K562 (cell line): ENCODE measurements around the gene PDCD7. TPM values are rescaled to one million over a fixed set of nuclear protein-coding genes. Genes with fewer than 3 reads are reported as not detected.

Experiments
- ATAC-seq: fragments of 200-7000 bp; cut with Tn5 transposase; 3 replicates; pipeline ENCODE4 v1.9.1; 2020; ENCODE audit warnings: moderate library complexity
- BruUV-seq: library from RNA; stranded (reverse); fragments of 400-500 nt; replicated peaks from 2 replicates; lab custom pipeline; 2021; lab: Mats Ljungman, UMichigan
- CTCF ChIA-PET: fragments of 300-600 bp; formaldehyde crosslinking; extraction: SDS; loops from one replicate; lab custom pipeline; 2021; ENCODE audit warnings: low intra/inter-chr PET ratio; lab: Yijun Ruan, JAX
- POLR2A ChIA-PET: fragments of 300-600, 350-650 bp; sonication (Branson Sonifier 250); formaldehyde crosslinking; extraction: SDS; loops from one replicate; lab custom pipeline; 2021; ENCODE audit warnings: antibody characterized with exemption, inconsistent platforms; lab: Yijun Ruan, JAX
- DNase-seq, 4 experiments: peaks; one replicate each; pipeline versions ENCODE4 v3.0.0 to v3.0.0-alpha.2; 2011 to 2018; ENCODE audit warnings: low spot score in 3 of 4, mixed read lengths in 3 of 4; ENCODE audit errors: extremely low read depth in 1 of 4
- FAIRE-seq: peaks from 2 replicates; lab custom pipeline; 2011; peaks lifted over from hg19 to GRCh38; lab: Jason Lieb, UNC
- H2AFZ ChIP-seq: 2 replicates; pipeline ENCODE4 v1.6.0; 2011; ENCODE audit warnings: low read depth, low read length, control low read depth, inconsistent platforms
- H3K27ac ChIP-seq: fragments of 200-600 bp; 3 replicates; pipeline ENCODE4 v1.8.0; 2011; ENCODE audit warnings: low read depth, mild to moderate bottlenecking, control low read depth, inconsistent platforms, low read length, moderate library complexity, mixed read lengths; ENCODE audit errors: extremely low read depth
- H3K27me3 ChIP-seq, 2 experiments: fragments of 300-600 bp in 1 of 2; 2 replicates in 1 of 2; 3 replicates in 1 of 2; pipeline versions ENCODE4 v1.6.0 to v1.8.0; 2011; ENCODE audit warnings: inconsistent platforms in 2 of 2, low read length in 2 of 2, mild to moderate bottlenecking in 1 of 2, mixed read lengths in 1 of 2, moderate library complexity in 1 of 2; ENCODE audit not compliant: control insufficient read depth in 2 of 2, insufficient read depth in 2 of 2
- H3K36me3 ChIP-seq: fragments of 300-600 bp; 3 replicates; pipeline ENCODE4 v1.8.0; 2011; ENCODE audit warnings: mild to moderate bottlenecking, low read length, inconsistent platforms; ENCODE audit not compliant: control insufficient read depth, insufficient read depth
- H3K4me1 ChIP-seq, 2 experiments: fragments of 200-600 bp in 1 of 2; replicated peaks in 1 of 2; 2 replicates in 1 of 2; 3 replicates in 1 of 2; pipeline versions ENCODE4 v1.5.1 to v1.8.0; 2011; ENCODE audit warnings: inconsistent platforms in 2 of 2, low read length in 2 of 2, mild to moderate bottlenecking in 1 of 2, mixed read lengths in 1 of 2, moderate library complexity in 1 of 2; ENCODE audit not compliant: control insufficient read depth in 2 of 2, insufficient read depth in 2 of 2
- H3K4me2 ChIP-seq: 2 replicates; pipeline ENCODE4 v1.6.1; 2011; ENCODE audit warnings: low read length, control low read depth, inconsistent platforms, mixed read lengths; ENCODE audit not compliant: insufficient read depth
- H3K4me3 ChIP-seq: fragments of 200-600 bp; sonication (generic), shearing (Covaris generic); 2 replicates; pipeline ENCODE4 v1.5.1; 2016; ENCODE audit warnings: control low read depth, inconsistent platforms
- H3K79me2 ChIP-seq: fragments of 200-600 bp; 3 replicates; pipeline ENCODE4 v1.8.0; 2011; ENCODE audit warnings: low read length, inconsistent platforms; ENCODE audit not compliant: control insufficient read depth, insufficient read depth
- H3K9ac ChIP-seq, 2 experiments: 2 replicates each; pipeline versions ENCODE4 v1.6.0 to v1.6.1; 2011; ENCODE audit warnings: low read depth in 2 of 2, low read length in 2 of 2, control low read depth in 1 of 2, inconsistent platforms in 1 of 2, mild to moderate bottlenecking in 1 of 2, mixed read lengths in 1 of 2; ENCODE audit not compliant: insufficient read depth in 1 of 2
- H3K9me1 ChIP-seq: one replicate; pipeline ENCODE4 v1.6.0; 2011; ENCODE audit warnings: inconsistent platforms, mild to moderate bottlenecking, low read length, moderate library complexity; ENCODE audit not compliant: control insufficient read depth, insufficient read depth
- H3K9me3 ChIP-seq: replicated peaks from 2 replicates; pipeline ENCODE4 v1.5.1; 2011; ENCODE audit warnings: low read depth, low read length, inconsistent platforms; ENCODE audit not compliant: control insufficient read depth, insufficient read depth
- H4K20me1 ChIP-seq: replicated peaks from 2 replicates; pipeline ENCODE4 v1.6.1; 2011; ENCODE audit warnings: low read length, inconsistent platforms, mixed read lengths; ENCODE audit not compliant: control insufficient read depth, insufficient read depth
- CXXC5 ChIP-seq: fragments of 250-450 bp; sonication (Bioruptor Pico); IDR thresholded peaks from 2 replicates; pipeline ENCODE4 v1.8.0; 2022; ENCODE audit warnings: inconsistent platforms, mild to moderate bottlenecking, moderate library complexity
- HDAC1 ChIP-seq, 2 experiments: fragments of 450-650 bp; IDR thresholded peaks; 2 replicates each; pipeline ENCODE4 v1.6.1; 2016 to 2017; ENCODE audit warnings: inconsistent platforms in 1 of 2, mild to moderate bottlenecking in 1 of 2, moderate library complexity in 1 of 2
- HDAC2 ChIP-seq: fragments of 450-650 bp; IDR thresholded peaks from 2 replicates; pipeline ENCODE4 v1.6.1; 2016; ENCODE audit warnings: mild to moderate bottlenecking
- PHF21A ChIP-seq: fragments of 450-650 bp; IDR thresholded peaks from 2 replicates; pipeline ENCODE4 v1.6.1; 2017; ENCODE audit warnings: low read depth, borderline replicate concordance
- RCOR1 ChIP-seq, 2 experiments: IDR thresholded peaks; 2 replicates each; pipeline ENCODE4 v1.6.1; 2012; ENCODE audit warnings: low read depth in 2 of 2, low read length in 2 of 2, borderline replicate concordance in 1 of 2, improper control_type of control experiment in 1 of 2
- ZBTB1 ChIP-seq: sonication (generic); formaldehyde crosslinking; IDR thresholded peaks from 2 replicates; pipeline ENCODE4 v1.8.1; 2023; ENCODE audit warnings: missing genetic modification reagents, low read depth, mild to moderate bottlenecking, borderline replicate concordance
- ZNF165 ChIP-seq: fragments of 250-450 bp; sonication (Bioruptor Pico); IDR thresholded peaks from 2 replicates; pipeline ENCODE4 v1.4.0; 2020; ENCODE audit warnings: borderline replicate concordance
- ZNF764 ChIP-seq: fragments of 250-450 bp; sonication (Bioruptor Pico); IDR thresholded peaks from 2 replicates; pipeline ENCODE4 v1.4.0; 2020; ENCODE audit warnings: low read depth, mild to moderate bottlenecking, moderate library complexity
- WGBS: fragments of 100-300 bp; shearing (Covaris generic); methylation state at CpG from one replicate; pipeline ENCODE4 v1.1.6; 2016; ENCODE audit warnings: low coverage, mixed read lengths; ENCODE audit not compliant: insufficient coverage; ENCODE audit errors: missing lambda C conversion rate; 5-methylcytosine and 5-hydroxymethylcytosine counted together
- in situ Hi-C: fragments of 300-500 bp; cut with MboI; formaldehyde crosslinking; loops from 4 replicates; pipeline ENCODE4 v1.15.0; 2018; ENCODE audit warnings: inconsistent platforms, mixed read lengths
- intact Hi-C: fragments of 100-400 bp; cut with micrococcal nuclease; formaldehyde crosslinking; loops from 2 replicates; pipeline ENCODE4 v1.14.2; 2022
- polyA plus RNA-seq, 8 experiments: library from polyadenylated mRNA; depleted of rRNA in 4 of 8; stranded (reverse) in 5 of 8; unstranded in 3 of 8; fragments of >200 nt; fragmentation: Nextera tagmentation in 2 of 8; fragmentation: Illumina TruSeq in 1 of 8; extraction: Ambion mirVana in 2 of 8; extraction: Trizol in 1 of 8; gene quantifications; 2 replicates each; pipeline versions ENCODE4 v1.2.1 to v1.2.3, GENCODE V29; 2011 to 2014; ENCODE audit warnings: inconsistent platforms in 1 of 8, missing spikeins in 1 of 8
- total RNA-seq, 7 experiments: library from RNA; depleted of rRNA in 6 of 7; stranded (reverse); fragments of >200 nt in 6 of 7; fragmentation: Illumina TruSeq in 2 of 7; extraction: Trizol in 2 of 7; gene quantifications; 2 replicates each; pipeline versions ENCODE4 v1.2.1 to v1.2.3, GENCODE V29; 2011 to 2021; ENCODE audit warnings: low replicate concordance in 1 of 7
- TF ChIP-seq, protein P1 (sequence below): IDR thresholded peaks from 2 replicates; pipeline ENCODE4 v1.6.1; 2011; ENCODE audit warnings: borderline replicate concordance, low read depth, mild to moderate bottlenecking, moderate library complexity, low read length; ENCODE audit not compliant: insufficient read depth, poor library complexity, severe bottlenecking

The PDCD7 gene
- total and polyA plus RNA-seq, 9 of the 15 experiments (the other 6 are each of a cell fraction or from before 2014, with no cell fraction given): 11.8 to 30.2 (median 18.8) TPM

DNA sequence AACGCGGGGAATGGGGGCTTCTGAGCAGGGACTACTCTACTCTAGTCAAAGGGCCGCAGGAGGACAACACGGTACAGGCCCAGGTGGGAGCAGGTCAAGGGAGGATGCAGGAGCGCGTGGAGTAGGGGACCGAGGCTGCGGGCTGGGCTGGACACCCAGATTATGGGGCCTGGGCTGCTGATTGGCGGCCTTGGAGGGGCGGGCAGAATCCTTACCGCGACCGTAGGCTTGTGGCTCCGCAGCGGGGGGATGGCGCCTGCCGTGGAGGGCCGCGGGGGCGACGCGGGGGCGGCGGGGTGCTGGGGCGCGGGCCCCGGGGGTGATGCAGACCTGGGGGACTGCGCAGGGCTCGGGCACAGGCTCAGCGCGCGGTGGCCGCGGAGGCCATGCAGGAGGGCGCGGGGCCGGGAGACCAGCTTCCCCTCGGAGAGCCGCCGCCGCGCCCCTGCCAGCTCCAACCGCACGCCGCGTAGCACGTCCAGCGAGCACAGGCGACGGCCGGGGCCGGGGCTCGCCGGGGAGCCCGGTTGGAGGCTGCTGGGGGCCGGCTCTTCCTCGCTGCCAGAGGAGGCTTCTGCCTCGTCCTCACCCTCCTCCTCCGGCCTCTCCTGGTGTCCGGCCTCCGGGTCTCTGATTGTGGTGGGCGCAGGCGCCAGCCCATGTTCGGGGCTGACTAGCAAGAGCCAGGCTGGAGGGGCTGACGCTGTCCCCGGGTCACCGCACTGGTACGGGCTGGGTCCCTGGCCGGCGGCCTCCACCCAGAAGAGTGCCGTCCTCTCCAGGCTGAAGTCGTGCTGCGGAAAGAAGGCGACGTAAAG, 31.5 kb downstream of the PDCD7 start:
- Histone ChIP-seq H3K4me3 (no peak overlapping the region), H4K20me1 (no peaks in the 10 kb centered on the region), H3K4me2 (no peak overlapping the region), H3K4me1 (no peaks in the 10 kb centered on the region), H2AFZ (no peak overlapping the region), H3K27me3 (no peaks in the 10 kb centered on the region), H3K79me2 (no peaks in the 10 kb centered on the region), H3K9me3 (no peaks in the 10 kb centered on the region), H3K27ac (no peak overlapping the region), H3K36me3 (peaks cover 28% of the 10 kb centered on the region; the same call in 2 of the 3 replicates), H3K9me1 (peaks cover 3% of the 10 kb centered on the region), H3K9ac (no peak overlapping the region)
- no TSS peak for BruUV-seq
- 0 out of 2 replicates have a peak, but pooled peaks have one; percentile 3 for TF ChIP-seq HDAC2
- TF ChIP-seq ZNF165 (CRISPR knock-in tag): no peak
- ATAC-seq: no peak
- no peak for DNase-seq
- ChIA-PET POLR2A (interaction anchor here (0.6 to 1.2 kb wide), 5 partner anchors 8 to 77 kb away, joined by 3 to 4 read pairs (median 3); no protein-coding TSS in a partner anchor), CTCF (interaction anchor here (0.8 kb wide), 1 partner anchor 48 kb away, joined by 6 read pairs; no protein-coding TSS in a partner anchor)
- intact Hi-C loops (loop anchor here (1.0 to 5.0 kb wide), 2 partner anchors 48 to 70 kb away; no protein-coding TSS in a partner anchor), in situ Hi-C loops (no loop called here)
- FAIRE-seq: no peak
- WGBS: 85% methylated on average over 27 of the region's 75 CpGs

DNA sequence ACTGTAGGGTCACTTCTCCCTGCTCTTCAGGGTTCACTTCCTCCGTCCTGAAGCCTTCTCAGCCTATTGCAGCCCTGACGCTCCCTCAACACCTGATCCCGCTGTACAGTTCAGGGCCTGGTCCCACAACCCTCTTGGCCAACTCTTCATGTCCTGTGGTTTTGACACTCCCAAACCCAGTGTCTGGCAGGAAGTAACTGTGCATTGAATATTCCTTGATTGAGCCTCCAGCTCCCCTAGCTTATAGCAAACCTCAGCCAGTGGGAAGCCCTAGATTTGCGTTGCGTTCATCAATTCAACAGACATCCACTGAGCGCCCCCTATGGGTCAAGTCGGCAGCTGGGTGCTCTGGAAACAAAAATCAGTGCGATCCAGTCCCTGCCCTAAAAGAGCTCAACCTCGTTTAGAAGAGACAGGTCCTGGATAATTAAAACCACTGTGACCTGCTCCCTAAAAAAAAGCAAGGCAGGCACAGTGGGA, 32.2 kb downstream of the PDCD7 start:
- Histone ChIP-seq H3K79me2 (no peaks in the 10 kb centered on the region), H4K20me1 (no peaks in the 10 kb centered on the region), H3K36me3 (peaks cover 28% of the 10 kb centered on the region; the same call in 2 of the 3 replicates), H3K4me3 (no peak overlapping the region), H3K9me3 (no peaks in the 10 kb centered on the region), H3K9ac (no peak overlapping the region), H3K4me1 (no peaks in the 10 kb centered on the region), H3K27me3 (no peaks in the 10 kb centered on the region), H2AFZ (no peak overlapping the region), H3K9me1 (peaks cover 3% of the 10 kb centered on the region), H3K27ac (no peak overlapping the region), H3K4me2 (no peak overlapping the region)
- CTCF ChIA-PET: interaction anchor here (0.8 to 1.0 kb wide), 2 partner anchors 47 kb away, joined by 3 to 6 read pairs; no protein-coding TSS in a partner anchor
- POLR2A ChIA-PET: interaction anchor here (0.6 to 1.2 kb wide), 5 partner anchors 9 to 78 kb away, joined by 3 to 4 read pairs (median 3); no protein-coding TSS in a partner anchor
- intact Hi-C loops: loop anchor here (1.0 to 5.0 kb wide), 2 partner anchors 47 to 69 kb away; no protein-coding TSS in a partner anchor
- DNase-seq: peak; percentile 53 to 70 (median 65)
- in situ Hi-C loops: no loop called here
- peak; percentile 81 for ATAC-seq
- peak; percentile 85 for FAIRE-seq
- no TSS peak for BruUV-seq
- 36% methylated on average over 9 of the region's 9 CpGs for WGBS
- TF ChIP-seq ZNF764 (CRISPR knock-in tag) (no peak), ZBTB1 (CRISPR knock-in tag) (no peak), HDAC2 (0 out of 2 replicates have a peak, but pooled peaks have one; percentile 33), CXXC5 (CRISPR knock-in tag) (0 out of 2 replicates have a peak, but pooled peaks have one; percentile 16), PHF21A (peak; percentile 93), RCOR1 (IDR thresholded peaks at IDR 0.05; ENCODE audit: borderline replicate concordance in 1 of 2, low read depth in 2 of 2, low read length in 2 of 2) (peak; percentile 75 to 91), HDAC1 (IDR thresholded peaks at IDR 0.05) (0 out of 4 replicates have a peak, but pooled peaks of 1 of the 2 experiments have one; percentile 25)
- TF ChIP-seq, protein P1, sequence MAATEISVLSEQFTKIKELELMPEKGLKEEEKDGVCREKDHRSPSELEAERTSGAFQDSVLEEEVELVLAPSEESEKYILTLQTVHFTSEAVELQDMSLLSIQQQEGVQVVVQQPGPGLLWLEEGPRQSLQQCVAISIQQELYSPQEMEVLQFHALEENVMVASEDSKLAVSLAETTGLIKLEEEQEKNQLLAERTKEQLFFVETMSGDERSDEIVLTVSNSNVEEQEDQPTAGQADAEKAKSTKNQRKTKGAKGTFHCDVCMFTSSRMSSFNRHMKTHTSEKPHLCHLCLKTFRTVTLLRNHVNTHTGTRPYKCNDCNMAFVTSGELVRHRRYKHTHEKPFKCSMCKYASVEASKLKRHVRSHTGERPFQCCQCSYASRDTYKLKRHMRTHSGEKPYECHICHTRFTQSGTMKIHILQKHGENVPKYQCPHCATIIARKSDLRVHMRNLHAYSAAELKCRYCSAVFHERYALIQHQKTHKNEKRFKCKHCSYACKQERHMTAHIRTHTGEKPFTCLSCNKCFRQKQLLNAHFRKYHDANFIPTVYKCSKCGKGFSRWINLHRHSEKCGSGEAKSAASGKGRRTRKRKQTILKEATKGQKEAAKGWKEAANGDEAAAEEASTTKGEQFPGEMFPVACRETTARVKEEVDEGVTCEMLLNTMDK: peak; percentile 37
